ENCODE measurements around the gene FCF1. TPM values are rescaled to one million over a fixed set of nuclear protein-coding genes. Genes with fewer than 3 reads are reported as not detected.

Gene FCF1
- total RNA-seq, 1 experiment from 2014 or later: 61.6 TPM

- no peak for DNase-seq (ENCODE audit: low spot score)
- no peak overlapping the region for H3K4me3 Mint-ChIP-seq
- H3K27ac Mint-ChIP-seq: no peak overlapping the region
- no peaks in the 10 kb centered on the region for H3K4me1 Mint-ChIP-seq
- no peak for ATAC-seq
- peaks cover 27% of the 10 kb centered on the region for H3K36me3 Mint-ChIP-seq
- H3K9me3 Mint-ChIP-seq: peaks cover 23% of the 10 kb centered on the region
- ChIA-PET CTCF (no interaction called here), POLR2A (no interaction called here)
- TF ChIP-seq E2F4 (CRISPR knock-in tag; IDR thresholded peaks at IDR 0.05; ENCODE audit: borderline replicate concordance, low read depth) (no peak), TEAD4 (CRISPR knock-in tag; IDR thresholded peaks at IDR 0.05) (no peak), HMGA2 (CRISPR knock-in tag; IDR thresholded peaks at IDR 0.05) (no peak), FOXP4 (CRISPR knock-in tag; IDR thresholded peaks at IDR 0.05) (no peak), MAX (CRISPR knock-in tag; IDR thresholded peaks at IDR 0.05) (no peak), USF2 (CRISPR knock-in tag; IDR thresholded peaks at IDR 0.05) (no peak), E2F1 (CRISPR knock-in tag; IDR thresholded peaks at IDR 0.05) (no peak), ZNF263 (CRISPR knock-in tag; IDR thresholded peaks at IDR 0.05; ENCODE audit: low read depth) (no peak), IRF1 (CRISPR knock-in tag; IDR thresholded peaks at IDR 0.05) (no peak), TEAD1 (CRISPR knock-in tag; IDR thresholded peaks at IDR 0.05) (no peak), MLX (CRISPR knock-in tag; IDR thresholded peaks at IDR 0.05) (no peak), STAT6 (CRISPR knock-in tag; conservative IDR thresholded peaks at IDR 0.05; ENCODE audit: low read depth) (no peak), CREB1 (CRISPR knock-in tag; IDR thresholded peaks at IDR 0.05) (no peak), NFYB (CRISPR knock-in tag; conservative IDR thresholded peaks at IDR 0.05; ENCODE audit: low read depth) (no peak), IRF2 (CRISPR knock-in tag; IDR thresholded peaks at IDR 0.05; ENCODE audit: borderline replicate concordance, low read depth) (no peak), RORB (CRISPR knock-in tag; IDR thresholded peaks at IDR 0.05) (no peak)
- H3K27me3 Mint-ChIP-seq (ENCODE audit: low read depth): 0 out of 2 replicates have a peak, but pooled peaks cover 1% of the 10 kb centered on the region
Observed at GRCh38 chr14:74697976-74698375, 15.0 kb upstream of the FCF1 start.
